CMK (cell line): ENCODE results near the gene TMEM132A.

Experiments
- DNase-seq: peaks from one replicate; pipeline ENCODE4 v3.0.0-alpha.2; 2010; ENCODE audit warnings: low read depth

TMEM132A gene, protein sequence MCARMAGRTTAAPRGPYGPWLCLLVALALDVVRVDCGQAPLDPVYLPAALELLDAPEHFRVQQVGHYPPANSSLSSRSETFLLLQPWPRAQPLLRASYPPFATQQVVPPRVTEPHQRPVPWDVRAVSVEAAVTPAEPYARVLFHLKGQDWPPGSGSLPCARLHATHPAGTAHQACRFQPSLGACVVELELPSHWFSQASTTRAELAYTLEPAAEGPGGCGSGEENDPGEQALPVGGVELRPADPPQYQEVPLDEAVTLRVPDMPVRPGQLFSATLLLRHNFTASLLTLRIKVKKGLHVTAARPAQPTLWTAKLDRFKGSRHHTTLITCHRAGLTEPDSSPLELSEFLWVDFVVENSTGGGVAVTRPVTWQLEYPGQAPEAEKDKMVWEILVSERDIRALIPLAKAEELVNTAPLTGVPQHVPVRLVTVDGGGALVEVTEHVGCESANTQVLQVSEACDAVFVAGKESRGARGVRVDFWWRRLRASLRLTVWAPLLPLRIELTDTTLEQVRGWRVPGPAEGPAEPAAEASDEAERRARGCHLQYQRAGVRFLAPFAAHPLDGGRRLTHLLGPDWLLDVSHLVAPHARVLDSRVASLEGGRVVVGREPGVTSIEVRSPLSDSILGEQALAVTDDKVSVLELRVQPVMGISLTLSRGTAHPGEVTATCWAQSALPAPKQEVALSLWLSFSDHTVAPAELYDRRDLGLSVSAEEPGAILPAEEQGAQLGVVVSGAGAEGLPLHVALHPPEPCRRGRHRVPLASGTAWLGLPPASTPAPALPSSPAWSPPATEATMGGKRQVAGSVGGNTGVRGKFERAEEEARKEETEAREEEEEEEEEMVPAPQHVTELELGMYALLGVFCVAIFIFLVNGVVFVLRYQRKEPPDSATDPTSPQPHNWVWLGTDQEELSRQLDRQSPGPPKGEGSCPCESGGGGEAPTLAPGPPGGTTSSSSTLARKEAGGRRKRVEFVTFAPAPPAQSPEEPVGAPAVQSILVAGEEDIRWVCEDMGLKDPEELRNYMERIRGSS

DNA sequence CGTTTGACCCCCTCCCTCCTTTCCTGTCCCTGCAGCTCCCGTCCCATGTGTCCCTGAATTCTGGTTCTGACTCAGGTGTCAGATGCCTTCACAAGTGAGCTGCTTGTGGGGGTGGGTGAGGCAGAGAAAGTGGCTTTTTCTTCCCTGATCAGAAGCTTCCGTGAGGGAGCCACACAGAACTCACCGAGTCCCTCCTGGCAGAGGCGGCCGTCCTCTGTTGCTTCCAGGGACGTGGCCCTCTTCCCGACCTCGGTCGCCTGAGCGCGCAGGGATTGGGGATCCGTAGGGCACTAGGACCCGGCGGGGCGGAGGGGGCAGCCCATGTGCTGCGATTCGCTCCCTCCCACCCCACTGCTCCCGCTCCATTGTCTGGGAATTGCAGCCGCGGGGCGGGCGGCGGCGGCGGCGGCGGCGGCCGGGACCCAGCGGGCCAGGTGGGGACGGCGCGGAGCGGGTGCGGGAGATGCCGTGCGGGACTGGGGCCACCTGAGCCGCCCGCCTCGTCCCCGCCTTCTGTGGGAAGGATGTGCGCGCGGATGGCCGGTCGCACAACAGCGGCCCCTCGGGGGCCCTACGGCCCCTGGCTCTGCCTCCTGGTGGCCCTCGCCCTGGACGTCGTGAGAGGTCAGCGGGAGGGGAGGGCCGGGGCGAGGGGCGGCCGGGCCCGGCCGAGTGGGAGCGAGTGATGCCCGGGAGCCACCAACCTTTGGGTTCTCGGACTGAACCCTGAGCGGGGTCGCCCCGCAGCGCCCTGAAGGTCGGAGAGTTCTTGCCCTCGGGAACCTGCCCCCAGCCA is at the start of gene TMEM132A:
Gene TMEM132A (plus strand): TSS at position 351 of the 796 bp plus-strand sequence. CDS start 174 bp downstream, at position 525.
- DNase-seq: no peak

DNA sequence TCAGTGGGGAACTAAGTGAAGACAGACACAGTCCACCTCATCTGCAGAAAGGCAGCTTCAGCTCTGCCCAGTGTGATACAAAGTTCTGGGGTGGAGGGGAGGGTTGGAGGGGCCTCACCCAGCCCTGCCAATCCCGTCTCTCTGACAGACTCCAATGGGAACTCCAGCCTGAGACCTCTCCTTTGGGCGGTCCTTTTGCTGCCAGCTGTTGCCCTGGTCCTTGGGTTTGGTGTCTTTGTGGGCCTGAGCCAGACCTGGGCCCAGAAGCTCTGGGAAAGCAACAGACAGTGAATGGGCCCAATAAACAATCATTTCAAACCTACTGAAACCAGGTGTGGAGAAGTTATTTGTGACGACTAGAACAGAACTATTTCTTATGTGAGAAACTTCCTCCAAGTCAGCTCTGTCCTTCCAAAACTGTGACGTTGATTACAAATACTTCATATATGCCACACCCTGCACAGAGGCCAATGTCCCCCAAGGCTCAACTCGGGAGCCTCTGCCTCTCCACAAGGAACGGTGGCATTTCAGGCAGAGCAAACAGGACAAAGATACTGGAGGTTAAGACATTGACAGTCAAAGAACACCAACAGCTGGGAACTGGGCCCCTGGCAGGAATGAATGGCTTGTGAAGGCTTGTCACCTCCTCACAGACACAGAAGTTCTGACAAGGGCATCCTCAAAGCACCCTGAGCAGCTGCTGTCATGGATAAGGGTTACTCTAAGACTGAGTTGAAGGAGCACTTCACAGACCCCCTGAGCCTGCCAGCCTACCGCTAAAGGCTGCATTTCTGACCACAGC is 48.7 kb upstream of the TMEM132A start:
- no peak for DNase-seq

GRCh38 chr11:60876168-60876485 is 48.1 kb upstream of the TMEM132A start:
- DNase-seq: no peak

GRCh38 chr11:60878245-60879101 is 45.8 kb upstream of the TMEM132A start:
- DNase-seq: no peak

GRCh38 chr11:60879104-60879503 is 45.2 kb upstream of the TMEM132A start:
- DNase-seq: no peak

DNA sequence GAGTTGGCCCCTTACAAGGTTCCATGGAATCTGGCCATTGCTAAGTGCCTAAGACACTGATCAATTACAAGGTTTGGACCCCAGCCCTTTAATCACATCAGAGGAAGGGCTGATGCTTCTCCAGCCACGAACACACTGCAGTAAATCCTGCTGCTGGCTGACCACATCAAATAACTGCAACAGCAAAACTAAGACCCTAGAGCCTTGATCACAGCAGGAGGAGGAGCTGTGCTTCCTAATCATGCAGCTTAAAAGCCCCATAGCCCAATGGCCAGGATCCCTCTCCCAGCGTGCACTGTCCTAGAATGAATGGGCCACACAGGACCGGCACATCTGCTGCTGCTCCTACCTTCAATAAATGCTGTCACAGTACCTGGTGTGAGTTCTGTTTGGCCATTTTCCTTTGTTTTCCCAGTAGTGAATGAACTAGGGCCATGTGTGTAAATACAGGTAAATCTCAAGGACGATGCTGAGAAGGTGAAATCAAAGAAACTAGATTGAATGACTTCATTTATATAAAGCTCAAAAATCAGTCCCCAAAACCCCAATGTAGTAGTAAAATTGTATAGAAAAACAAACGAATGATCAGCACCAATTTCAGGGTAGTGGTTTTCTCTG is 44.2 kb upstream of the TMEM132A start:
- no peak for DNase-seq

- no peak for DNase-seq
These were observed 43.5 kb upstream of the TMEM132A start for GRCh38 chr11:60880643-60881282.

DNA sequence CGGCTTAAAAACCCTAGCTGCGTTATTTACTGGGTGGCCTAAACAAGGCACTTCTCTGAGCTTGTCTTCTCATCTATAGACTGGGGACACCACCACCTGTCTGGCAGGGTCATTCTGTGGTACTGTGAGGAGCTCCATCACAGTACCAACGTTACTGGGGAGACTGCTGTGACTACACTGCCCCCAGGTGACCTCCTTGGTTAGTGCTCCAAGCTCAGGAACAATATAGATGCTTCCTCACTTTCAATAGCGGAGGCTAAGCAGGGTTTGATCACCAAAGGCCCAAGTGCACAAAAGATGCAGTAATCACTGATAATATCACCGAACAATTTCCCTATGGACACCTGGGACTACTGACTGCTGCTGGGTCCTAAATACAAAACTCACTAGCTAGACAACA is 36.7 kb upstream of the TMEM132A start:
- no peak for DNase-seq

DNA sequence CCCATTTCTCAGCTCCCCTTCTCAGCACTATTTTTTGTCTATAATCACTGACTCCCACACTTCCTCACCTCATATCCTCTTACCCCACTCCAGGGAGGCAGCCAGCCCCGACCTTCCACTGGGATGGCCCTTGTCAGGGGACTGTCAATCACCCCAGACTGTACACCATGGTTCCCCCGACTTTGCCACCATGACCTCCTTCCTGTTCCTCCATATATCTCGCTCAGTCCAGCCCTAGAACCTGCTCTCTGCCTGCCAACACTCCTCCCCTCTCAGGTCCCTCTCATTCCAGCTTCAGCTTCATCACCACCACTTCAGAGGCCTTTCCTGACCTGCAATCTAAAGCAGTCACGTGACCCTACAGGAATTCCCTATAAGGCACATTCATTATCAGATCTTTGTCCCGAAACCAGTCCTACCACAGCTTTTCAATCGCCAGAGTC is 34.4 kb upstream of the TMEM132A start:
- DNase-seq: no peak

DNA sequence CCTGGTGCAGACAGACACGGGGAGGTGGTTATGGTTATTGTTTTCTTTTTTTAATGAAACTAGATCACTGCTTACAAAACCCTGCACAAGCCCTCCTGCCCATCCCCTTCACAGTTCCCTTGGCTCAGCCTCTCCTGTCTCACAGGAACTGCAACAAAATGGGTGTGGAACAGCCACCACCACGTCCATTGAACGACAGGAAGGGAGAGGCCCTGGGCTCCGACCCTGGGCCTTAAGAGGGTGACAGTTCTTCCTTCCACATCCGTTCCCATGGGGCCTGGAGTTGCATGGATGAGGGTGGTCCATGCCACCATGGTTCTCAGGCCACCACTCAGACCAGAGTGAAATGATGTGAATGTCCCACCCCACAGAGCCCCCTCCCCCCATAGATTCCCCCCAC is 33.6 kb upstream of the TMEM132A start:
- DNase-seq: peak; percentile 68

DNA sequence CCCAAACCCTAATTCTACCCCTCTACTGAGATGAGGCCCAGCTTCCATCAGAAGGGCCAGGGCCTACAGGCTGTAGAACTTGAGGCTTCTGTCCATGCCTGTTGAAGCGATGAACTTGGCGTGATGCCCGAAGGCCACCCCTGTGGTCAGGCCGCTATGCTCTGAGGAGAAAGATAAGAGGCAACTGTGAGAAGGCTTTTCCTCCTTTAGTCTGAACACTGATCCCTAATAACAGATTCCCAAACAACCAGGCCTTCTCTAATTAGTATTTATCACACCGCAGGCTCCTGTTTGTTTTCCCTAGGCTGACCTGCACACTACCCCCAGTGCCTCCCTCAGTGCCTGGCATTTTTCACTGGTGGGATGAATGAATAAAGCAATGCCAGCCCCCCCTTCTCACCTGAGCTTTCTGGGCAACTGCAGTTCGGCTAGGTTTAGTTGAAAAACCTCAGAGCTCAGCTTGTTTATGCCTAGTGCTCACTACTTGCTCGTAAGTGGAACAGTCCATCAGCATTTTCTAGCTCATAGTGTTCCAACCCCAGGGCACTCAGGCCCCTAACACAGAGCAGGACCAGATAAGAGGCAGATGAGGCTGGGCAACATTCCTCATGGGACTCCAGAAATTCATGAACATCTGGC is 33.0 kb upstream of the TMEM132A start:
- peak; percentile 85 for DNase-seq

- no peak for DNase-seq
These were observed 28.6 kb upstream of the TMEM132A start for GRCh38 chr11:60895687-60896086.

DNA sequence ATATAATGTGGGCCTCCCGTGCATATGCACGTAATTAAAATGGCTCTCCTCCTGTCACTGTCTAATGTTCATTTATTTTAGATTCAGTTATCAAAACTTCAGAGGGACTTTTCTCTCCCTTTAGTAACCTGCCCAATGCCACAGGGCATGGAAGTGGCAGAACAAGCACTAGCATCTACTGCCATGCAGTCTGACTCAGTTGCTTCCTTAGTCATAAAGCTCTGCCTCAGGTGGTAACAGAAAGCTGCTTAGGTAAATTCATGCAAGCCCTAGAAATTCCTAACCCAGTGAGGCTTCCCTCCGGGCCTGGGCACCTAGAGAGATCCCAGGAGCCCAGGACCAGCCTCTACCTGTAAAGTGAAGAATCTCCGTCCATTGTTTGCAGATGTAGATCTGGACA is 26.8 kb upstream of the TMEM132A start:
- DNase-seq: no peak

DNA sequence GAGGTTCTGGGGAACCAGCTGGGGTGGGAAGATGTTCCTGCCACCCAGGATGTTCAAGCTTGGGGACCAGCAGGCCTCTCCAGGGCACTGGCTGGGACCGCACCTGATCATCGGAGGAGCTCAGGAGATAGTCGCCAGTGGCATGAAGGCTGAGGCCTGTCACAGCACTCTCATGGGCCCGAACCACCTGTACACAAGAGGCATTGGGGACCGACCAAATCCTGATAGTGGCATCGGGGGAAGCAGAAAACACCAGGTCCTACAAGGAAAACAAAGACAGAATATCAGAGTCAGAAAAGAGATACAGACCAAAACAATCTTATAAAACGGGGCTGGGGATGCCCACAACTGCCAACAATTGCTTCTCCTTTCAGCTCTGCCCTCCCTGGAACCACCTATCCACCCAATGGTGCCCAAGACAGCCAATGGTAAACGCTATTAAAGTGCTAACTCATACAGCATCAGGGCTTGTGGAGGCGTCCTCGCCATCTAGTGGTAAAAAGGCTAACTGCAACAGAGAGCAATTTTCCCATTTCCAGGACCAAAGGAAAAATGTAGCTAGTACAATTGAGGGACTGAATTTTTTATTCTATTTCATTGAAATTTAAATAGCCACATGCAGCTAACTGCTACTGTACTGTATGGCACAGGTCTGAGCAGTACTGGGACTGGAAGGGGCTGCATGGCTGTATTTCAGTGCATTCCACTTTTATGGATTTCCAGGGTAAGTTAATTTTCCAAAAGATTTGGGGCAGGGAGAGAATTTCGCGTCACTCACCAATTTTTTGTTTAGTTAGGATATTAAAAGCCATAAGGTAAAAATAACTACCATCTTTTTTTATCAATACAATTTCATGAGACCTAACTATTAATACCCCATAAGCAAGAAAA is 25.0 kb upstream of the TMEM132A start:
- no peak for DNase-seq

GRCh38 chr11:60899977-60900376 is 24.3 kb upstream of the TMEM132A start:
- no peak for DNase-seq

GRCh38 chr11:60900673-60901404 is 23.4 kb upstream of the TMEM132A start:
- no peak for DNase-seq

- DNase-seq: no peak
These were observed 21.6 kb upstream of the TMEM132A start for GRCh38 chr11:60902625-60903024.
